OCI-LY1 (cell line): ENCODE results near the gene HMGXB3.

Source experiments
- EZH2 ChIP-seq: fragments of 200-600 bp; sonication (generic), shearing (Covaris generic); IDR thresholded peaks from 2 replicates; pipeline ENCODE4 v1.8.0; 2017; ENCODE audit warnings: borderline replicate concordance, mixed run types, mild to moderate bottlenecking, antibody characterized with exemption, low read length, moderate library complexity, mixed read lengths
- TF ChIP-seq, protein P1 (sequence below): fragments of 200-600 bp; sonication (generic), shearing (Covaris generic); IDR thresholded peaks from 2 replicates; pipeline ENCODE4 v1.5.1; 2017; ENCODE audit warnings: mild to moderate bottlenecking, antibody characterized with exemption, low read length, moderate library complexity, mixed read lengths

- TF ChIP-seq, protein P1, sequence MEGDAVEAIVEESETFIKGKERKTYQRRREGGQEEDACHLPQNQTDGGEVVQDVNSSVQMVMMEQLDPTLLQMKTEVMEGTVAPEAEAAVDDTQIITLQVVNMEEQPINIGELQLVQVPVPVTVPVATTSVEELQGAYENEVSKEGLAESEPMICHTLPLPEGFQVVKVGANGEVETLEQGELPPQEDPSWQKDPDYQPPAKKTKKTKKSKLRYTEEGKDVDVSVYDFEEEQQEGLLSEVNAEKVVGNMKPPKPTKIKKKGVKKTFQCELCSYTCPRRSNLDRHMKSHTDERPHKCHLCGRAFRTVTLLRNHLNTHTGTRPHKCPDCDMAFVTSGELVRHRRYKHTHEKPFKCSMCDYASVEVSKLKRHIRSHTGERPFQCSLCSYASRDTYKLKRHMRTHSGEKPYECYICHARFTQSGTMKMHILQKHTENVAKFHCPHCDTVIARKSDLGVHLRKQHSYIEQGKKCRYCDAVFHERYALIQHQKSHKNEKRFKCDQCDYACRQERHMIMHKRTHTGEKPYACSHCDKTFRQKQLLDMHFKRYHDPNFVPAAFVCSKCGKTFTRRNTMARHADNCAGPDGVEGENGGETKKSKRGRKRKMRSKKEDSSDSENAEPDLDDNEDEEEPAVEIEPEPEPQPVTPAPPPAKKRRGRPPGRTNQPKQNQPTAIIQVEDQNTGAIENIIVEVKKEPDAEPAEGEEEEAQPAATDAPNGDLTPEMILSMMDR = no peak
- no peak for TF ChIP-seq EZH2
Measured at GRCh38 chr5:150035139-150035895, 34.8 kb downstream of the HMGXB3 start.
